GM19397 (cell line): ENCODE data around the gene OXA1L.
"Not testable (repeated sequence)": the region's sequence is repeated elsewhere in the genome, so short reads cannot be mapped to it uniquely, and the experiment has no call there.

Source experiments
- ATAC-seq: cut with Tn5 transposase; IDR thresholded peaks from one replicate; pipeline ENCODE4 v1.9.1; 2021; ENCODE audit warnings: mild to moderate bottlenecking, moderate library complexity; ENCODE audit not compliant: unreplicated experiment

OXA1L gene

DNA sequence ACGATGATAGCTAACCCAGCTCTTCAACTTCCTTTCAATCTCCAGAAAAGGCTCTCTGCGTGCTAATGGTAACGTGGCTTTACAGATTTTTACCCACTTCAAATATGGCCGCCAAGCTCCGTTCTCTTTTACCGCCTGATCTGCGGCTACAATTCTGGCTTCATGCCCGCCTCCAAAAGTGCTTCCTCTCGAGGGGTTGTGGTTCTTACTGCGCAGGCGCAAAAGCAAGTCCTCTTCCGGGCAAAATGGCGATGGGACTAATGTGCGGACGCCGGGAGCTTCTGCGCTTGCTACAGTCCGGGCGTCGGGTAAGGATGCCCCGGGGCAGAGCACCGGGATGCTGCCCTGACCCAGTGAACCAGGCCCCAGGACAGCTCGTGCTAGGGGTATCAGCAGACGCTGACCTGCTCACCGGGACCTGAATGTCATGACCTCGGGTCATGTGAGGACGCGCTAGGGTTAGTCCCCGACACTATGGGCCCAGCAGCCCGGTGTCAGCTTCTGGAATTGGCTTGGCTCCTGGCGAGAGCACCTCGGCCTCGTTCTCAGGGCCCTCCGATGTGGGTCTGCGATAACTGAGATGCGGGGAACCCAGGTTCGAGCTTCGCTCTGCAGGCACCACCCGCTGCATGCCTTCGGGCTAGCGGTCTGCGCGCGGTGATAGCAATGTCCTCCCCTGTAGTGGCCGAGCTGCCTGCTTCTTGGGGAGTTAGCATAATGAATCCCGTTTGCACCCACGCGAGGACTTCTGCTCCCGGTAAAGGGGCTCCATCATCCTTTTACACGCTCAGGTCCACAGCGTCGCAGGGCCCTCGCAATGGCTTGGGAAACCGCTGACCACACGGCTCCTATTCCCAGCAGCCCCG is at the start of gene OXA1L:
Gene OXA1L, plus strand, starts transcription at position 232 of the 866 bp plus-strand sequence. Its CDS starts 14 bp downstream, at position 246.
- ATAC-seq, result peak; percentile 85

DNA sequence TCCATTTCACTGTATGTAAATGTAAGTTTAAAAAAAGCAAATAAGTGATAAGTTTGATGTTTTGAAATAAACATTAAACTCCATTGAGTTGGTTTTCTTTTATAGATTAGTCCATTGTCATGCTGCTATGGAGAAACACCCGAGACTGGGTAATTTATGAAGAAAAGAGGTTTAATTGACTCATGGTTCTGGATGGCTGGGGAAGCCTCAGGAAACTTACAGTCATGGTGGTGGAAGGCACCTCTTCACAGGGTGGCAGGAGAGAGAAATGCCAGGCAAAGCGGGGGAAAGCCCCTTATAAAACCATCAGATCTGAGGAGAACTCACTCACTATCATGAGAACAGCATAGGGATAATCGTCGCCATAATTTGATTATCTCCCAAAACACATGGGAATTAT is 48.4 kb upstream of the OXA1L start:
- no peak for ATAC-seq

- no peak for ATAC-seq
Measured at GRCh38 chr14:22721213-22721612, 45.3 kb upstream of the OXA1L start.

DNA sequence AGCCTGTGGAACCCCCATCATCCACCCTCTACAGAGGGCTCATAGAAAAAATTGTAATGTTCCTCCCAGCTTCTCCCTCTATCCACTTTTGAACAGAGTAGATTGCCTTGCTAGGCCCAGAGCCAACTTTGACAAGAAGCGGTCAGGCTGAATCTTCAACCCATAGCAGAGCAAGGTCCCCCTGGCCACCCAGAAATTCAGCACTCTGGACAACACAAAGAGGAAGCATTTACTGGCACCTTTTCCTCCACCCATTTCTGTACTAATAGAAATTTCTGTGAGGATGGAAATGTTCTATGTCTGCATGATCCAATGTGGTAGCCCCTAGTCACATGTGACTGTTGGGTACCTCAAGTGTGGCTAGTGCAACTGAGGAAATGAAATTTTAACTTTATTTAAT is 42.7 kb upstream of the OXA1L start:
- no peak for ATAC-seq

DNA sequence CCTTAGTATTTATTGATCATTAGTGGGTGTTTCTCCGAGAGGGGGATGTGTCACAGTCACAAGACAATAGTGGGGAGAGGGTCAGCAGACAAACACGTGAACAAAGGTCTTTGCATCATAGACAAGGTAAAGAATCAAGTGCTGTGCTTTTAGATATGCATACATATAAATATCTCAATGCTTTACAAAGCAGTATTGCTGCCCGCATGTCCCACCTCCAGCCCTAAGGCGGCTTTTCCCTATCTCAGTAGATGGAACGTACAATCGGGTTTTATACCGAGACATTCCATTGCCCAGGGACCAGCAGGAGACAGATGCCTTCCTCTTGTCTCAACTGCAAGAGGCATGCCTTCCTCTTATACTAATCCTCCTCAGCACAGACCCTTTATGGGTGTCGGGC is 41.6 kb upstream of the OXA1L start:
- not testable (repeated sequence) for ATAC-seq

GRCh38 chr14:22725374-22725773 is 41.1 kb upstream of the OXA1L start:
- ATAC-seq, result not testable (repeated sequence)

- ATAC-seq, result no peak
Measured at GRCh38 chr14:22726012-22726411, 40.5 kb upstream of the OXA1L start.

- ATAC-seq, result not testable (repeated sequence)
Measured at GRCh38 chr14:22732062-22732461, 34.4 kb upstream of the OXA1L start.

DNA sequence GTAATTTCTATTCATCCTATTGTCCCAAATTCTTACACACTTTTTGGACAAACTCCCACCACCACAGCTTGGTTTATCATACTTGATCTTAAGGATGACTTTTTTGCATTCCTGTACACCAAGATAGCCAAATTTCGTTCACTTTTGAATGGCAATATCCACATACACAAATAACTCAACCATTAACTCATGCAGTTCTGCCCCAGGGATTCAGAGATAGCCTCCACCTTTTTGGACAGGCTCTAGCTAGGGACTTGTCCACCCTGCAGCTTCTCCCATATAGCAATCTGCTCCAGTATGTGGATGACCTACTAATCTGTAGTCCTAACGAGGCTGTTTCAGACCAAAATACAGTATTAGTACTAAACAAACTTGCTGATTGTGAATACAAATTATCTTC is 32.7 kb upstream of the OXA1L start:
- ATAC-seq, result no peak

- ATAC-seq, result no peak
Measured at GRCh38 chr14:22735096-22735495, 31.4 kb upstream of the OXA1L start.

- not testable (repeated sequence) for ATAC-seq
Measured at GRCh38 chr14:22736384-22736783, 30.1 kb upstream of the OXA1L start.

DNA sequence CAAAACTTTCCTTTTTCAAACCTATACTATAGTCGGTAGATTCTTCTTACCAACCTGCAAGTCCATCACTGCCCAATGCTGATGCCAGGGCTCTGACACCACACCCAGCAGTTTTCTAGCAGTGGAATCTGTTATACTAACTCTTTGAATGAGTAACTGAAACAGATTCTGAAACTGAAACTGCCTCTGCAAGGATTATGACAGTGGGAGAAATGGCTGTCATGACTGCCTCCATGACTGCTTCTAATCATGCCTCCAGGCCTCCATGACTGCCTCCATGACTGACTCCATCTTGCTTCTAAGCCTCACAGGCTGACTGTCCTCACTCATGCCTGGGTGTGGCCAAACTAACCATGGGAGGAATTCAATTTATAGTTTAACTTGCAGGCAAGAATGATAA is 29.4 kb upstream of the OXA1L start:
- ATAC-seq, result no peak

DNA sequence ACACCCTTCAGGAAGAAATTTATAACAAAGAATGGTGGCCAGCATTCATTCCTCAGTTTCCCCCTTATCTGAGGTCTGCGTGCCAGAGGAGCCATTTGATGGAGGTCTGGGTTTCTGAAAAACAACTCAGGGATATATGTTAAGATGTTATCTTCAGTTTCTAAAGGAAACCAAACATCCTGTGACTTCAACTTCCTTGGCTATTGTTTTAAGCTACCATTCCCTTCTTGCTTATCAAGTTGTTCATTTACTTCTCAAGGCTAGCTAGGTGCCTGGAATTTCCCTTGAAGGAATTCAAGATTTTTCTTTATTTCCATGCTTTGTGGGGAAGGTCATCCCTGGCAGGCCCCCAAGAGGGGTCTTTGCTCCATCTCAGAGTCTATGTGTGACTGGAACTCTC is 27.1 kb upstream of the OXA1L start:
- no peak for ATAC-seq

GRCh38 chr14:22740020-22740419 is 26.5 kb upstream of the OXA1L start:
- ATAC-seq, result no peak

- no peak for ATAC-seq
Measured at GRCh38 chr14:22747769-22748168, 18.7 kb upstream of the OXA1L start.

DNA sequence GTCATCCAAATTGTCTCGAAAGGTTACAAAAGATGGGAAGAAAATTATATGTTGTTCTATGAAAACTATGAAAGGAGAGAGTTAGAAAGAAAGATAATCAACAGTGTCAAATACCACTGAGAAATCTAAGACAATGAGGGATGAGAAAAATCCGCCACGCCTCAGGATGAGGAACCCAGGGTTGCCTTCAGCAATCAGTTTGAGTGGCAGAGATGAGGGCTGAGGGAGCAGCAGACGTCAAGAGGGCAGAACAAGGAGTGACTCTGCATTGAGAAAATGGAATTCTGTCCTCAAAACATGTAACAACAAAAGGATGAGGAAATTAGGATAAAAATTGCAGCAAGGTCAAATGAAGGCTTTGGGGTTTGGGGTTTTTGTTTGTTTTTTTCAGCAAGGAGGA is 18.3 kb upstream of the OXA1L start:
- no peak for ATAC-seq

GRCh38 chr14:22748631-22749068 is 17.8 kb upstream of the OXA1L start:
- ATAC-seq, result no peak

GRCh38 chr14:22752422-22752821 is 14.1 kb upstream of the OXA1L start:
- no peak for ATAC-seq

GRCh38 chr14:22753586-22753985 is 12.9 kb upstream of the OXA1L start:
- no peak for ATAC-seq

- ATAC-seq, result not testable (repeated sequence)
Measured at GRCh38 chr14:22757972-22758650, 8.4 kb upstream of the OXA1L start.

DNA sequence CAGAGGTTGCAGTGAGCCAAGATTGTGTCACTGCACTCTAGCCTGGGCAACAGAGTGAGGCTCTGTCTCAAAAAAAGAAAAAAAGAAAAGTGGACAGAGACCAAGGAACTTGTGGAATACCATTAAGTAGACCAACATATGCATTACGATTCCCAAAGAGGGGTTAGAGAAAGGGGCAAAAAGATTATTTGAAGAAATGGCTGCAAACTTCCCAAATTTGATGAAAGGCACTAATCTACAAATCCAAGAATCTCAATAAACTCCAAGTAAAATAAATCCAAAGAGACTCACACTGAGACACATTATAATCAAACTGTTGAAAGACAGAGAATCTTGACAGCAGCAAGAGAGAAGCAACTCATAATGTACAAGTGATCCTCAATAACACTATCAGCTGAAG is 4.8 kb upstream of the OXA1L start:
- no peak for ATAC-seq

DNA sequence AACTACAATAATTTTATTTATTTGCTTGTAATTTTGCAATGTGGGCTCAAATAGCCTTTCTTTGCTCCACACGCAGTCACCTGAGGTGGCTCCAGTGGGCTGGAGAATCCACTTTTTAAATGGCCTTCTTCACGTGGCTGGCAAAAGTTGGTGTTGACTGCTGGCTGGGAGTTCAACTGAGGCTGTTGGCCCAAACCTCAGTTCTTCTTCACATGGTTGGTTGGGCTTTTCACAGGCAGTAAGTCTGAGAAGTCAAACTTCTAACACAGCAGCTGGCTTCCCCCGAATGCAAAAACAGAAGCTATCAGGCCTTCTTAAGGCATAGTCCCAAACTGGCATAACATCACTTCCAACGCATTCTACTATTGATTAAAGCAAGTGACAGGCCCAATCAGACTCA is 2.1 kb upstream of the OXA1L start:
- no peak for ATAC-seq
